ENCODE measurements around the gene SRPK3.

SRPK3 gene

GRCh38 chrX:153764786-153765137, 16.1 kb upstream of the SRPK3 start:
- H3K4me1 Mint-ChIP-seq: peaks cover 31% of the 10 kb centered on the region
- DNase-seq (no peak), ATAC-seq (no peak)
- no peak overlapping the region for H3K4me3 Mint-ChIP-seq
- no peaks in the 10 kb centered on the region for H3K9me3 Mint-ChIP-seq
- no peak overlapping the region for H3K27ac Mint-ChIP-seq
- no peaks in the 10 kb centered on the region for H3K27me3 Mint-ChIP-seq

GRCh38 chrX:153765138-153766079, 15.4 kb upstream of the SRPK3 start:
- no peak for DNase-seq
- H3K9me3 Mint-ChIP-seq: no peaks in the 10 kb centered on the region
- H3K27me3 Mint-ChIP-seq: no peaks in the 10 kb centered on the region
- peak overlapping the region in 1 of 2 donors; percentile 83 for H3K4me3 Mint-ChIP-seq
- peak; percentile 23 for ATAC-seq
- H3K27ac Mint-ChIP-seq: peak overlapping the region in 1 of 2 donors; percentile 85
- peaks cover 31% of the 10 kb centered on the region for H3K4me1 Mint-ChIP-seq

GRCh38 chrX:153766098-153766817, 14.6 kb upstream of the SRPK3 start:
- Mint-ChIP-seq H3K4me3 (peak overlapping the region; percentile 70 to 83), H3K9me3 (no peaks in the 10 kb centered on the region), H3K27ac (peak overlapping the region; percentile 55 to 93), H3K4me1 (peaks cover 31% of the 10 kb centered on the region), H3K27me3 (no peaks in the 10 kb centered on the region)
- DNase-seq (peak; percentile 30 to 44), ATAC-seq (peak; percentile 75)

GRCh38 chrX:153766871-153767673, 13.8 kb upstream of the SRPK3 start:
- H3K27ac Mint-ChIP-seq: peak overlapping the region in 1 of 2 donors; percentile 93
- no peaks in the 10 kb centered on the region for H3K27me3 Mint-ChIP-seq
- DNase-seq (no peak), ATAC-seq (no peak)
- peak overlapping the region in 1 of 2 donors; percentile 83 for H3K4me3 Mint-ChIP-seq
- H3K9me3 Mint-ChIP-seq: no peaks in the 10 kb centered on the region
- H3K4me1 Mint-ChIP-seq: peaks cover 31% of the 10 kb centered on the region

- no peaks in the 10 kb centered on the region for H3K9me3 Mint-ChIP-seq
- H3K27me3 Mint-ChIP-seq: no peaks in the 10 kb centered on the region
- H3K27ac Mint-ChIP-seq: peak overlapping the region in 1 of 2 donors; percentile 90
- ATAC-seq: no peak
- H3K4me3 Mint-ChIP-seq: peak overlapping the region in 1 of 2 donors; percentile 78
- no peak for DNase-seq
- peaks cover 31% of the 10 kb centered on the region for H3K4me1 Mint-ChIP-seq
These were observed 13.2 kb upstream of the SRPK3 start for GRCh38 chrX:153767674-153768055.

GRCh38 chrX:153768311-153769157, 12.3 kb upstream of the SRPK3 start:
- Mint-ChIP-seq H3K4me3 (peak overlapping the region; percentile 26 to 78), H3K27ac (peak overlapping the region; percentile 82 to 90)

GRCh38 chrX:153769158-153769864, 11.5 kb upstream of the SRPK3 start:
- DNase-seq (no peak), ATAC-seq (no peak)
- no peak overlapping the region for H3K4me3 Mint-ChIP-seq

More at GRCh38 chrX:153768311-153769157, 12.3 kb upstream of the SRPK3 start:
- no peak for DNase-seq
- no peak for ATAC-seq
- Mint-ChIP-seq H3K4me1 (peaks cover 31% of the 10 kb centered on the region), H3K27me3 (no peaks in the 10 kb centered on the region), H3K9me3 (no peaks in the 10 kb centered on the region)

GRCh38 chrX:153769865-153770600, 10.8 kb upstream of the SRPK3 start:
- Mint-ChIP-seq H3K9me3 (no peaks in the 10 kb centered on the region), H3K27ac (no peak overlapping the region), H3K27me3 (no peaks in the 10 kb centered on the region), H3K4me3 (no peak overlapping the region), H3K4me1 (peaks cover 23% of the 10 kb centered on the region)
- DNase-seq: no peak
- no peak for ATAC-seq

More at GRCh38 chrX:153769158-153769864, 11.5 kb upstream of the SRPK3 start:
- Mint-ChIP-seq H3K4me1 (peaks cover 23% of the 10 kb centered on the region), H3K27me3 (no peaks in the 10 kb centered on the region), H3K27ac (peak overlapping the region in 1 of 2 donors; percentile 63), H3K9me3 (no peaks in the 10 kb centered on the region)

- Mint-ChIP-seq H3K9me3 (no peaks in the 10 kb centered on the region), H3K4me1 (peaks cover 23% of the 10 kb centered on the region), H3K27me3 (no peaks in the 10 kb centered on the region), H3K27ac (no peak overlapping the region), H3K4me3 (no peak overlapping the region)
- no peak for DNase-seq
- no peak for ATAC-seq
These were observed 10.0 kb upstream of the SRPK3 start for GRCh38 chrX:153770601-153771414.

- no peaks in the 10 kb centered on the region for H3K9me3 Mint-ChIP-seq
- DNase-seq (no peak), ATAC-seq (no peak)
- H3K4me1 Mint-ChIP-seq: peaks cover 15% of the 10 kb centered on the region
- no peaks in the 10 kb centered on the region for H3K27me3 Mint-ChIP-seq
- H3K27ac Mint-ChIP-seq: no peak overlapping the region
- H3K4me3 Mint-ChIP-seq: no peak overlapping the region
These were observed 9.2 kb upstream of the SRPK3 start for GRCh38 chrX:153771415-153772315.

GRCh38 chrX:153772316-153773217, 8.3 kb upstream of the SRPK3 start:
- Mint-ChIP-seq H3K27ac (no peak overlapping the region), H3K4me3 (no peak overlapping the region), H3K4me1 (peaks cover 10% of the 10 kb centered on the region), H3K9me3 (no peaks in the 10 kb centered on the region), H3K27me3 (no peaks in the 10 kb centered on the region)
- DNase-seq (no peak), ATAC-seq (no peak)

All from stimulated activated naive CD8-positive, alpha-beta T cell treated with anti-CD3 and anti-CD28 coated beads, Interleukin-15, amount 100 ng/mL, for 72 hours (primary cell).